Fibroblast of skin of left biceps (primary cell): ENCODE data around the gene IFNLR1.

Experiments
- DNase-seq, 2 experiments: peaks; one replicate each; pipeline ENCODE4 v3.0.0-alpha.2; 2013; ENCODE audit warnings: low read depth in 2 of 2

The IFNLR1 gene

GRCh38 chr1:24121406-24121805 lies 65.7 kb downstream of the IFNLR1 start:
- no peak for DNase-seq

- no peak for DNase-seq
These were observed 66.1 kb downstream of the IFNLR1 start for GRCh38 chr1:24120965-24121364.

- DNase-seq = no peak
These were observed 67.0 kb downstream of the IFNLR1 start for GRCh38 chr1:24119859-24120756.

GRCh38 chr1:24119489-24119858 lies 67.6 kb downstream of the IFNLR1 start:
- no peak for DNase-seq

GRCh38 chr1:24118410-24119242 lies 68.5 kb downstream of the IFNLR1 start:
- DNase-seq = no peak

- DNase-seq = peak in 1 of 2 experiments; percentile 8
These were observed 69.2 kb downstream of the IFNLR1 start for GRCh38 chr1:24117722-24118409.

- no peak for DNase-seq
These were observed 70.0 kb downstream of the IFNLR1 start for GRCh38 chr1:24117132-24117531.

GRCh38 chr1:24114753-24115152 lies 72.3 kb downstream of the IFNLR1 start:
- no peak for DNase-seq

GRCh38 chr1:24113641-24114033 lies 73.5 kb downstream of the IFNLR1 start:
- no peak for DNase-seq

- peak; percentile 23 to 29 for DNase-seq
These were observed 74.9 kb downstream of the IFNLR1 start, which contains the start of gene MYOM3 for GRCh38 chr1:24111996-24112779. Gene MYOM3, minus strand, starts transcription at chr1:24112135. Its CDS starts 3,499 bp downstream, at chr1:24108636.

- no peak for DNase-seq
These were observed 75.7 kb downstream of the IFNLR1 start for GRCh38 chr1:24111262-24111995.

- DNase-seq = no peak
These were observed 76.3 kb downstream of the IFNLR1 start for GRCh38 chr1:24110642-24111261.

GRCh38 chr1:24109686-24110475 lies 77.2 kb downstream of the IFNLR1 start:
- no peak for DNase-seq

- no peak for DNase-seq
These were observed 78.0 kb downstream of the IFNLR1 start for GRCh38 chr1:24109166-24109483.

- peak; percentile 23 for DNase-seq
These were observed 78.5 kb downstream of the IFNLR1 start for GRCh38 chr1:24108334-24109165.

- DNase-seq = no peak
These were observed 79.5 kb downstream of the IFNLR1 start for GRCh38 chr1:24107462-24108138.

GRCh38 chr1:24105368-24106160 lies 81.5 kb downstream of the IFNLR1 start:
- DNase-seq = no peak
